B cell (primary cell): ENCODE measurements around the gene METTL25. TPM values are rescaled to one million over a fixed set of nuclear protein-coding genes. Genes with fewer than 3 reads are reported as not detected.

ENCODE experiments used
- ATAC-seq: fragments of 200-7000 bp; cut with Tn5 transposase; one replicate; pipeline ENCODE4 v1.10.0; 2021; ENCODE audit warnings: low read depth, mild to moderate bottlenecking, moderate number of reproducible peaks, moderate library complexity
- CTCF ChIA-PET: fragments of 350-600 bp; sonication (Branson Sonifier 250); formaldehyde crosslinking; loops from one replicate; lab custom pipeline; 2021; ENCODE audit warnings: antibody characterized with exemption, inconsistent platforms; lab: Charles Lee
- POLR2A ChIA-PET: fragments of 350-600 bp; sonication (Branson Sonifier 250); formaldehyde crosslinking; loops from one replicate; lab custom pipeline; 2021; ENCODE audit warnings: antibody characterized with exemption; lab: Charles Lee
- DNase-seq: peaks from one replicate; pipeline ENCODE4 v3.0.0; 2013
- H2AFZ ChIP-seq: 2 replicates; pipeline ENCODE4 v1.6.1; 2012; ENCODE audit warnings: mild to moderate bottlenecking, low read depth, low read length; ENCODE audit not compliant: insufficient read depth, poor library complexity, severe bottlenecking
- H3K27ac ChIP-seq, 2 donors: 1 replicate in 1 of 2; 2 replicates in 1 of 2; pipeline ENCODE4 v1.5.1; 2012 to 2013; ENCODE audit warnings: low read length in 2 of 2, mild to moderate bottlenecking in 2 of 2, moderate library complexity in 1 of 2
- H3K27me3 ChIP-seq, 4 experiments: fragments of 200-600 bp in 1 of 4; sonication (generic) in 1 of 4; replicated peaks in 1 of 4; 1 replicate in 2 of 4; 2 replicates in 2 of 4; pipeline versions ENCODE4 v1.6.1 to v1.7.0; 2013 to 2016; ENCODE audit warnings: low read length in 3 of 4, mild to moderate bottlenecking in 2 of 4, mixed read lengths in 1 of 4, moderate library complexity in 1 of 4; ENCODE audit not compliant: insufficient read depth in 4 of 4, control insufficient read depth in 3 of 4; ENCODE audit errors: control extremely low read depth in 1 of 4
- H3K36me3 ChIP-seq, 2 experiments: replicated peaks in 1 of 2; 1 replicate in 1 of 2; 2 replicates in 1 of 2; pipeline versions ENCODE4 v1.6.1 to v1.7.1; 2013; ENCODE audit warnings: low read length in 1 of 2; ENCODE audit not compliant: insufficient read depth in 2 of 2, control insufficient read depth in 1 of 2; ENCODE audit errors: control extremely low read depth in 1 of 2, extremely low read depth in 1 of 2
- H3K4me1 ChIP-seq, 2 donors: fragments of 200-600 bp in 1 of 2; sonication (generic) in 1 of 2; 1 replicate in 1 of 2; 2 replicates in 1 of 2; pipeline versions ENCODE4 v1.5.1 to v1.6.1; 2013 to 2017; ENCODE audit warnings: low read length in 2 of 2; ENCODE audit not compliant: control insufficient read depth in 2 of 2, insufficient read depth in 2 of 2
- H3K4me2 ChIP-seq: replicated peaks from 2 replicates; pipeline ENCODE3; 2012; ENCODE audit warnings: mild to moderate bottlenecking, low read depth, low read length; ENCODE audit not compliant: poor library complexity, severe bottlenecking
- H3K4me3 ChIP-seq, 5 experiments: fragments of 200-600 bp in 1 of 5; sonication (generic) in 1 of 5; 1 replicate in 3 of 5; 2 replicates in 2 of 5; pipeline versions ENCODE4 v1.5.1 to v1.7.0; 2011 to 2016; ENCODE audit warnings: low read length in 4 of 5, mild to moderate bottlenecking in 4 of 5, low read depth in 2 of 5, control low read depth in 1 of 5, moderate library complexity in 1 of 5; ENCODE audit not compliant: insufficient read depth in 1 of 5; ENCODE audit errors: control extremely low read depth in 1 of 5, extremely low read depth in 1 of 5
- H3K79me2 ChIP-seq: fragments of 200-600 bp; sonication (generic); one replicate; pipeline ENCODE4 v1.6.0; 2016; ENCODE audit warnings: low read length; ENCODE audit not compliant: control insufficient read depth, insufficient read depth
- H3K9ac ChIP-seq: fragments of 200-600 bp; sonication (generic); 2 replicates; pipeline ENCODE4 v1.6.1; 2017; ENCODE audit warnings: mild to moderate bottlenecking, low read length, moderate library complexity
- H3K9me3 ChIP-seq, 3 donors: one replicate each; pipeline versions ENCODE4 v1.6.1 to v1.7.1; 2013; ENCODE audit warnings: low read length in 2 of 3; ENCODE audit not compliant: control insufficient read depth in 2 of 3, insufficient read depth in 1 of 3; ENCODE audit errors: control extremely low read depth in 1 of 3
- H4K20me1 ChIP-seq: 2 replicates; pipeline ENCODE4 v1.6.0; 2012; ENCODE audit warnings: mild to moderate bottlenecking, low read length; ENCODE audit not compliant: insufficient read depth, control insufficient read depth, poor library complexity, severe bottlenecking
- H3K27ac Mint-ChIP-seq: one replicate; pipeline ENCODE4 v1.8.0; 2021; ENCODE audit warnings: mixed read lengths
- H3K27me3 Mint-ChIP-seq: one replicate; pipeline ENCODE4 v1.8.0; 2021; ENCODE audit warnings: mixed read lengths
- H3K4me1 Mint-ChIP-seq: one replicate; pipeline ENCODE4 v1.8.0; 2021; ENCODE audit warnings: mixed read lengths
- H3K4me3 Mint-ChIP-seq: one replicate; pipeline ENCODE4 v1.8.0; 2021; ENCODE audit warnings: mixed read lengths
- H3K9me3 Mint-ChIP-seq: one replicate; pipeline ENCODE4 v1.8.0; 2022; ENCODE audit warnings: mixed read lengths; ENCODE audit not compliant: insufficient read depth
- CTCF ChIP-seq: fragments of 200-600 bp; IDR thresholded peaks from one replicate; pipeline ENCODE4 v1.8.0; 2022; ENCODE audit warnings: antibody characterized with exemption, mild to moderate bottlenecking
- EZH2 ChIP-seq: IDR thresholded peaks from 2 replicates; pipeline ENCODE4 v1.6.1; 2012; ENCODE audit warnings: borderline replicate concordance, low read depth, mild to moderate bottlenecking, moderate library complexity, low read length; ENCODE audit not compliant: insufficient read depth, poor library complexity, severe bottlenecking
- WGBS: methylation state at CpG from one replicate; pipeline ENCODE4 v1.1.5; 2013; ENCODE audit warnings: missing lambda C conversion rate; ENCODE audit not compliant: insufficient coverage; 5-methylcytosine and 5-hydroxymethylcytosine counted together
- intact Hi-C: fragments of 100-400 bp; cut with micrococcal nuclease; formaldehyde crosslinking; loops from one replicate; pipeline ENCODE4 v1.10.0; 2022
- polyA plus RNA-seq: library from polyadenylated mRNA; depleted of rRNA; stranded (reverse); fragments of >200 nt; gene quantifications from 2 replicates; pipeline ENCODE4 v1.2.3, GENCODE V29; 2012
- total RNA-seq, 2 donors: library from RNA; stranded (reverse); fragments of 120-200 nt in 1 of 2; gene quantifications; 1 replicate in 1 of 2; 2 replicates in 1 of 2; pipeline versions ENCODE4 v1.2.3 to v1.2.4, GENCODE V29; 2013 to 2022

Gene METTL25
- total and polyA plus RNA-seq, 2 donors (not counting 1 experiment from before 2014, with no cell fraction given): 5.4 to 24.1 TPM

GRCh38 chr12:82366197-82366596 is 7.9 kb downstream of the METTL25 start:
- CTCF ChIA-PET: no interaction called here
- no peaks in the 10 kb centered on the region for H3K27me3 ChIP-seq
- H3K4me1 ChIP-seq: no peaks in the 10 kb centered on the region
- peaks cover 57% of the 10 kb centered on the region for H3K79me2 ChIP-seq
- peaks cover 0 to 1% (median 0%) of the 10 kb centered on the region in 3 donors for H3K9me3 ChIP-seq
- H3K27ac ChIP-seq: no peak overlapping the region
- H3K4me1 Mint-ChIP-seq: peaks cover 5% of the 10 kb centered on the region
- H4K20me1 ChIP-seq: peaks cover 12% of the 10 kb centered on the region
- no peak overlapping the region for H3K4me3 Mint-ChIP-seq
- no peak overlapping the region for H2AFZ ChIP-seq
- no peaks in the 10 kb centered on the region for H3K9me3 Mint-ChIP-seq
- no peaks in the 10 kb centered on the region for H3K27me3 Mint-ChIP-seq
- no peak overlapping the region for H3K27ac Mint-ChIP-seq
- no CpG with 5 or more reads among the region's 1 CpG for WGBS
- intact Hi-C loops: no loop called here
- POLR2A ChIA-PET: no interaction called here
- H3K4me3 ChIP-seq: no peak overlapping the region
- H3K4me2 ChIP-seq: no peak overlapping the region
- ATAC-seq (no peak), DNase-seq (no peak)
- peaks cover 0 to 2% of the 10 kb centered on the region in 2 experiments for H3K36me3 ChIP-seq
- TF ChIP-seq EZH2 (no peak), CTCF (no peak)
- no peak overlapping the region for H3K9ac ChIP-seq

- Histone ChIP-seq H3K79me2 (no peaks in the 10 kb centered on the region), H3K36me3 (peaks cover 5 to 12% of the 10 kb centered on the region in 2 experiments), H3K4me1 (no peaks in the 10 kb centered on the region), H3K27ac (no peak overlapping the region), H3K9ac (no peak overlapping the region), H3K4me2 (no peak overlapping the region), H3K9me3 (peaks cover 4 to 7% (median 6%) of the 10 kb centered on the region in 3 donors), H4K20me1 (no peaks in the 10 kb centered on the region), H3K27me3 (no peaks in the 10 kb centered on the region), H3K4me3 (no peak overlapping the region), H2AFZ (no peak overlapping the region)
- TF ChIP-seq CTCF (no peak), EZH2 (no peak)
- WGBS: 100% methylated on average over 1 of the region's 2 CpGs
- ChIA-PET POLR2A (no interaction called here), CTCF (no interaction called here)
- peaks cover 5% of the 10 kb centered on the region for H3K9me3 Mint-ChIP-seq
- no peaks in the 10 kb centered on the region for H3K4me1 Mint-ChIP-seq
- intact Hi-C loops: no loop called here
- ATAC-seq: no peak
- no peak overlapping the region for H3K4me3 Mint-ChIP-seq
- no peaks in the 10 kb centered on the region for H3K27me3 Mint-ChIP-seq
- no peak overlapping the region for H3K27ac Mint-ChIP-seq
- no peak for DNase-seq
Measured at GRCh38 chr12:82375201-82375600, 16.9 kb downstream of the METTL25 start.
